ENCODE measurements around the gene ACOT7. TPM values are rescaled to one million over a fixed set of nuclear protein-coding genes. Genes with fewer than 3 reads are reported as not detected.

Gene ACOT7
- total RNA-seq, 1 experiment from 2014 or later, result 151 TPM

- no peak for TF ChIP-seq CREB1 (CRISPR knock-in tag; IDR thresholded peaks at IDR 0.05)
Measured at GRCh38 chr1:6274622-6275139, 118.9 kb downstream of the ACOT7 start (continued).

- no peak for ATAC-seq
- no peaks in the 10 kb centered on the region for H3K36me3 Mint-ChIP-seq
- POLR2A ChIA-PET, result no interaction called here
- CTCF ChIA-PET, result interaction anchor here (1.7 to 3.1 kb wide), 2 partner anchors 27 kb away, joined by 11 to 14 read pairs; no protein-coding TSS in a partner anchor
- H3K4me3 Mint-ChIP-seq, result no peak overlapping the region
- H3K27me3 Mint-ChIP-seq (ENCODE audit: low read depth), result no peaks in the 10 kb centered on the region
- no peak for DNase-seq (ENCODE audit: low spot score)
- no peak overlapping the region for H3K27ac Mint-ChIP-seq
- H3K9me3 Mint-ChIP-seq, result no peaks in the 10 kb centered on the region
- H3K4me1 Mint-ChIP-seq, result peaks cover 26% of the 10 kb centered on the region
- TF ChIP-seq PRDM15 (CRISPR knock-in tag; IDR thresholded peaks at IDR 0.05), result no peak
- TF ChIP-seq USF1 (CRISPR knock-in tag; IDR thresholded peaks at IDR 0.05), result no peak
- TF ChIP-seq CREM (CRISPR knock-in tag; IDR thresholded peaks at IDR 0.05), result no peak
- TF ChIP-seq ZNF219 (CRISPR knock-in tag; IDR thresholded peaks at IDR 0.05; ENCODE audit: borderline replicate concordance), result no peak
- TF ChIP-seq ATF1 (CRISPR knock-in tag; IDR thresholded peaks at IDR 0.05), result no peak
- TF ChIP-seq NFE2L1 (CRISPR knock-in tag; IDR thresholded peaks at IDR 0.05), result no peak
- no peak for TF ChIP-seq GTF2I (CRISPR knock-in tag; conservative IDR thresholded peaks at IDR 0.05)
- TF ChIP-seq ZNF423 (CRISPR knock-in tag; IDR thresholded peaks at IDR 0.05), result no peak
- no peak for TF ChIP-seq EMX1 (CRISPR knock-in tag; IDR thresholded peaks at IDR 0.05)
- no peak for TF ChIP-seq RELA (CRISPR knock-in tag; IDR thresholded peaks at IDR 0.05; ENCODE audit: borderline replicate concordance)
- no peak for TF ChIP-seq ZNF671 (CRISPR knock-in tag; IDR thresholded peaks at IDR 0.05)
Measured at GRCh38 chr1:6274102-6274501, 119.5 kb downstream of the ACOT7 start.

- ATAC-seq (peak; percentile 11; the same call in 1 of the 2 replicates), DNase-seq (ENCODE audit: low spot score) (no peak)
- CTCF ChIA-PET, result interaction anchor here (0.6 to 1.7 kb wide), 12 partner anchors 13 to 330 kb away, joined by 3 to 11 read pairs (median 4); partner anchors contain the start of gene KLHL21
- peaks cover 26% of the 10 kb centered on the region for H3K4me1 Mint-ChIP-seq
- POLR2A ChIA-PET, result no interaction called here
- H3K27me3 Mint-ChIP-seq (ENCODE audit: low read depth), result no peaks in the 10 kb centered on the region
- H3K9me3 Mint-ChIP-seq, result no peaks in the 10 kb centered on the region
- no peaks in the 10 kb centered on the region for H3K36me3 Mint-ChIP-seq
- peak overlapping the region; percentile 74 for H3K27ac Mint-ChIP-seq
- no peak overlapping the region for H3K4me3 Mint-ChIP-seq
- no peak for TF ChIP-seq ELF4 (CRISPR knock-in tag; IDR thresholded peaks at IDR 0.05; ENCODE audit: low read depth)
- no peak for TF ChIP-seq AFF4 (CRISPR knock-in tag; IDR thresholded peaks at IDR 0.05; ENCODE audit: borderline replicate concordance)
- no peak for TF ChIP-seq ZNF416 (CRISPR knock-in tag; IDR thresholded peaks at IDR 0.05)
Measured at GRCh38 chr1:6273380-6273891, 120.1 kb downstream of the ACOT7 start.
